Measurements from ENCODE around the gene CFAP126.
"Not testable (repeated sequence)": the region's sequence is repeated elsewhere in the genome, so short reads cannot be mapped to it uniquely, and the experiment has no call there.

CFAP126 gene

GRCh38 chr1:161367684-161368400 lies at the start of gene CFAP126:
Gene CFAP126, minus strand, starts transcription at chr1:161367876. Its CDS starts 8 bp downstream, at chr1:161367868.
- peak; percentile 72 for DNase-seq

- not testable (repeated sequence) for DNase-seq
Measured at GRCh38 chr1:161413050-161413449, 45.4 kb upstream of the CFAP126 start.

GRCh38 chr1:161410636-161410970 lies 42.9 kb upstream of the CFAP126 start:
- DNase-seq = not testable (repeated sequence)

- not testable (repeated sequence) for DNase-seq
Measured at GRCh38 chr1:161409848-161410635, 42.4 kb upstream of the CFAP126 start.

GRCh38 chr1:161408429-161409052 lies 40.9 kb upstream of the CFAP126 start:
- DNase-seq = no peak

- no peak for DNase-seq
Measured at GRCh38 chr1:161407451-161407985, 39.8 kb upstream of the CFAP126 start.

GRCh38 chr1:161406551-161406950 lies 38.9 kb upstream of the CFAP126 start:
- DNase-seq = not testable (repeated sequence)

GRCh38 chr1:161404051-161404597 lies 36.4 kb upstream of the CFAP126 start:
- DNase-seq = no peak

GRCh38 chr1:161402446-161402845 lies 34.8 kb upstream of the CFAP126 start:
- DNase-seq = no peak

- peak; percentile 91 for DNase-seq
Measured at GRCh38 chr1:161399257-161399998, 31.8 kb upstream of the CFAP126 start.

- DNase-seq = no peak
Measured at GRCh38 chr1:161398900-161399256, 31.2 kb upstream of the CFAP126 start.

- DNase-seq = not testable (repeated sequence)
Measured at GRCh38 chr1:161397038-161397437, 29.4 kb upstream of the CFAP126 start.

- DNase-seq = no peak
Measured at GRCh38 chr1:161393151-161393550, 25.5 kb upstream of the CFAP126 start.

GRCh38 chr1:161391611-161392010 lies 23.9 kb upstream of the CFAP126 start:
- DNase-seq = no peak

- not testable (repeated sequence) for DNase-seq
Measured at GRCh38 chr1:161391136-161391535, 23.5 kb upstream of the CFAP126 start.

- no peak for DNase-seq
Measured at GRCh38 chr1:161390559-161390858, 22.8 kb upstream of the CFAP126 start.

GRCh38 chr1:161389691-161390558 lies 22.2 kb upstream of the CFAP126 start:
- DNase-seq = peak; percentile 97

GRCh38 chr1:161389158-161389557 lies 21.5 kb upstream of the CFAP126 start:
- DNase-seq = not testable (repeated sequence)

GRCh38 chr1:161388639-161389038 lies 21.0 kb upstream of the CFAP126 start:
- DNase-seq = no peak

GRCh38 chr1:161382214-161383019 lies 14.7 kb upstream of the CFAP126 start:
- peak; percentile 68 for DNase-seq

- no peak for DNase-seq
Measured at GRCh38 chr1:161381707-161382106, 14.0 kb upstream of the CFAP126 start.
